A549 (cell line): ENCODE results near the gene SCIN.

Experiments
- CEBPB ChIP-seq, 2 experiments: fragments of >200 bp in 1 of 2; sonication (Bioruptor Twin) in 1 of 2; formaldehyde crosslinking in 1 of 2; IDR thresholded peaks; 2 replicates each; pipeline ENCODE4 v1.6.1; 2012 to 2016
- CTCF ChIP-seq: fragments of >200 bp; sonication (Bioruptor Twin); formaldehyde crosslinking; IDR thresholded peaks from 3 replicates; pipeline ENCODE4 v1.5.1; 2016
- JUN ChIP-seq, 2 experiments: fragments of >200 bp; sonication (Bioruptor Twin); formaldehyde crosslinking; IDR thresholded peaks; 2 replicates in 1 of 2; 3 replicates in 1 of 2; pipeline ENCODE4 v1.6.1; 2016 to 2017
- NR3C1 ChIP-seq: fragments of >200 bp; sonication (Bioruptor Twin); formaldehyde crosslinking; IDR thresholded peaks from 3 replicates; pipeline ENCODE4 v1.6.1; 2017
- POLR2A ChIP-seq: IDR thresholded peaks from 2 replicates; pipeline ENCODE4 v1.6.1; 2012; ENCODE audit warnings: mild to moderate bottlenecking, low read length
- POLR2AphosphoS2 ChIP-seq: conservative IDR thresholded peaks from 2 replicates; pipeline ENCODE4 v1.6.1; 2012; ENCODE audit warnings: low read length, improper control_type of control experiment, inconsistent platforms
- REST ChIP-seq: fragments of 200-600 bp; sonication (generic); IDR thresholded peaks from 2 replicates; pipeline ENCODE4 v1.6.1; 2016; ENCODE audit warnings: antibody characterized with exemption, mild to moderate bottlenecking, moderate library complexity
- RFX5 ChIP-seq: fragments of 450-650 bp; IDR thresholded peaks from 2 replicates; pipeline ENCODE4 v1.7.1; 2014; ENCODE audit warnings: antibody characterized with exemption, mild to moderate bottlenecking, moderate library complexity
- ZSCAN20 ChIP-seq: fragments of 250-450 bp; sonication (Bioruptor Pico); IDR thresholded peaks from 2 replicates; pipeline ENCODE4 v1.8.0; 2022; ENCODE audit warnings: mild to moderate bottlenecking, moderate library complexity
- TF ChIP-seq, protein P1 (sequence below): fragments of >200 bp; sonication (Bioruptor Twin); formaldehyde crosslinking; IDR thresholded peaks from 2 replicates; pipeline ENCODE4 v1.6.1; 2016

DNA sequence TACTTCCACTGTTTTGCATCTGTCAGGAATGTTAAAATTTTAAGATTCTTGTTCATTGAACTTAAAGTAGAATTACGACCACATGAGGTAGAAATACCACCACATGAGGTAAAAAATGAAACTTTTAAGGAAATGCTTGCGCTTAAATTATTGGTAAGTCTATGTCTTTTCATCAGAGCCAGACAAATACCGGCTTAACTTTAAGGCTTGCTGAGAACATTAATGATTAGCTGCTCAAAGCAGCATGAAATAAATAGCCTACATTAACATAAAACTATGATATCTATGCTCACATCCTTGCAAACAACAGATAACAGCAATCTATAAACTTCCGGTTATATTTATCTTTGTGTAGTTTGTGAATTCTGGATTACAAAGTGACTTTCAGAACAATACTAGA lies 26.9 kb upstream of the SCIN start:
- TF ChIP-seq, protein P1, sequence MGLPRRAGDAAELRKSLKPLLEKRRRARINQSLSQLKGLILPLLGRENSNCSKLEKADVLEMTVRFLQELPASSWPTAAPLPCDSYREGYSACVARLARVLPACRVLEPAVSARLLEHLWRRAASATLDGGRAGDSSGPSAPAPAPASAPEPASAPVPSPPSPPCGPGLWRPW: no peak
- no peak for TF ChIP-seq POLR2A
- TF ChIP-seq POLR2AphosphoS2: no peak
- no peak for TF ChIP-seq REST
- TF ChIP-seq JUN (IDR thresholded peaks at IDR 0.05): no peak
- no peak for TF ChIP-seq NR3C1
- no peak for TF ChIP-seq CTCF
- no peak for TF ChIP-seq RFX5
- TF ChIP-seq CEBPB (IDR thresholded peaks at IDR 0.05): no peak
- TF ChIP-seq ZSCAN20 (CRISPR knock-in tag): no peak
